ENCODE results near the gene OSER1. TPM values are rescaled to one million over a fixed set of nuclear protein-coding genes. Genes with fewer than 3 reads are reported as not detected.

The OSER1 gene
- total RNA-seq, 1 experiment from 2014 or later, result 34.8 TPM

DNA sequence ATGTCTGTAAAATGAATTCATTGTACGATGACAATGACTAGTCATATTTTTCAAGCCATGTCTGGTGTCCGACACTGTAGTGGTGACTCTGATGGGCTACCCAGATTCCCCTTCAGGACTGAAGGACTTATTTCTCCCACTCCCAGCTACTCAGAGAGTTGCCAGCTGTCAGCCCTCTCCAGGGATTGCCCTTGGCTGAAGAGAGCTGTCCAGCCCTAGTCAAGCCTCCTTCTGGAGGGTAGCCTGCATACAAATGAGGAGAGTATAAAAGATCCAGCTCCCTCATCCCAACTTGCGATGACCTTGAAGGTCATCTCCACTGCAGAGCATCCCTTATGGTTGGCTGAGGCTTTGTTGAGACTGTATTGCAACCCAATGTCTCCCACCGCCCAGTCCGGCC is 53.5 kb downstream of the OSER1 start:
- Histone ChIP-seq H3K4me1 (ENCODE audit: insufficient read depth, low read length) (peaks cover 8% of the 10 kb centered on the region), H3K79me2 (ENCODE audit: low read length) (no peaks in the 10 kb centered on the region), H3K9me3 (ENCODE audit: low read length) (no peaks in the 10 kb centered on the region), H4K20me1 (ENCODE audit: low read length) (no peaks in the 10 kb centered on the region), H3K4me2 (ENCODE audit: low read length) (no peak overlapping the region), H3K4me3 (ENCODE audit: low read length) (no peak overlapping the region), H3K36me3 (ENCODE audit: low read depth, low read length) (peaks cover 4% of the 10 kb centered on the region; the same call in 1 of the 2 replicates), H3K27ac (ENCODE audit: low read length) (no peak overlapping the region), H3F3A (ENCODE audit: low read length, unreplicated experiment) (no peaks in the 10 kb centered on the region), H2AFZ (ENCODE audit: low read length) (no peak overlapping the region), H3K9ac (ENCODE audit: low read length) (no peak overlapping the region), H3K9me2 (replicated peaks; ENCODE audit: low read length) (no peaks in the 10 kb centered on the region), H3K27me3 (ENCODE audit: low read length) (no peaks in the 10 kb centered on the region)
- no TSS peak for BruUV-seq (replicated peaks)
- ATAC-seq (no peak), DNase-seq (no peak)
- intact Hi-C loops (cut with micrococcal nuclease), result no loop called here
- no peak for TF ChIP-seq CTCF (conservative IDR thresholded peaks at IDR 0.05; ENCODE audit: low read depth, low read length)
- no peak for TF ChIP-seq EZH2 (IDR thresholded peaks at IDR 0.05; ENCODE audit: low read length, unreplicated experiment)
- ChIA-PET POLR2A (ENCODE audit: unreplicated experiment) (no interaction called here), CTCF (no interaction called here)

DNA sequence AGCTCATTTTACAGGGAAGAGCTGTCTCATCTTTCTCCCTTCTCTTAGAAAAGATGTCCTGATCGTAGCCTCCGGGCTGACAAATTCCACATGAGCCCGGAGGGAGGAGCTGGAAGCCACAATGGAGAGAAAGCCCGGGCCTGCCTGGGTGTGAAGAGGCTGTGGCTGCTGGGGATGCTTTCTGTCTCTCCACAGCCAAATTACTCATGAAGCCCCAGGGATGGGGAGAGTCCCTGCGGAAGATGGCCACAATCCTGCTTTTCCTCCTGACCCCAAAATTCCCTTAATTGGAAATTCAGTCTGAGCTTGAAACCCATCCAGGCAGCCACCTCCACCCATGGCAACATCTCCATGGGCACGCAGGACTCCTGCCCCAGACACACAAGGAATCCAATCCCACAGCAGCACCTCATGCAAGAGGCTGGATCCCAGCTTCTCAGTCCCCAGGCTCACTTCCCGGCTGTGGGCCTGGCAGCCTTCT is 56.0 kb downstream of the OSER1 start:
- CTCF ChIA-PET, result no interaction called here
- H2AFZ ChIP-seq (ENCODE audit: low read length), result no peak overlapping the region
- no peaks in the 10 kb centered on the region for H4K20me1 ChIP-seq (ENCODE audit: low read length)
- H3K4me3 ChIP-seq (ENCODE audit: low read length), result no peak overlapping the region
- no peaks in the 10 kb centered on the region for H3K27me3 ChIP-seq (ENCODE audit: low read length)
- H3K4me1 ChIP-seq (ENCODE audit: insufficient read depth, low read length), result peaks cover 19% of the 10 kb centered on the region
- intact Hi-C loops (cut with micrococcal nuclease), result no loop called here
- no peak overlapping the region for H3K4me2 ChIP-seq (ENCODE audit: low read length)
- no peak overlapping the region for H3K27ac ChIP-seq (ENCODE audit: low read length)
- DNase-seq, result no peak
- H3K79me2 ChIP-seq (ENCODE audit: low read length), result no peaks in the 10 kb centered on the region
- no peaks in the 10 kb centered on the region for H3F3A ChIP-seq (ENCODE audit: low read length, unreplicated experiment)
- no peak for TF ChIP-seq EZH2 (IDR thresholded peaks at IDR 0.05; ENCODE audit: low read length, unreplicated experiment)
- no peak for TF ChIP-seq EZH2phosphoT487 (IDR thresholded peaks at IDR 0.05; ENCODE audit: borderline replicate concordance, low read length)
- H3K9me2 ChIP-seq (replicated peaks; ENCODE audit: low read length), result no peaks in the 10 kb centered on the region
- no peak for ATAC-seq
- no peaks in the 10 kb centered on the region for H3K9me3 ChIP-seq (ENCODE audit: low read length)
- no peak overlapping the region for H3K9ac ChIP-seq (ENCODE audit: low read length)
- peaks cover 4% of the 10 kb centered on the region for H3K36me3 ChIP-seq (ENCODE audit: low read depth, low read length)
- POLR2A ChIA-PET (ENCODE audit: unreplicated experiment), result no interaction called here
- no TSS peak for BruUV-seq (replicated peaks)

DNA sequence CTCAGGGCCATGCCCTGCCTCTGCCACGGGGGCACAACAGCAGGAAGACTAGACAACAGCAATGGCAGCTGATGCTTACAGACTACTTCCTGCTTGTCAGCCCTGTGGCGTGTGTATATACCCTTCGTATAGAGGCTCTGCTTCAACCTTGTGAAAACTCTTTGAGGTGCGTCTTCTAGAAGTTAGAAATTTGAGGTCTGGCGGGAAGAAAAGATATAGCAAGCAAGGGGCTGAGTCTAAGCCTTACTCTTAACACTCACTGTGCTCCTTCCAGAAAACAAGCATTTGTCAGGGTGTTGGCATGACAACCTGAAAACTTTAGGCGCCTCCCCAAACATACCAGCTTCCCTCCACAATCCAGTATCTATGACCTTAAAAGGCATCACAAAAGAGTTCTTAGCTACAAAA is 56.9 kb downstream of the OSER1 start:
- H3K9ac ChIP-seq (ENCODE audit: low read length), result no peak overlapping the region
- no peak for ATAC-seq
- CTCF ChIA-PET, result no interaction called here

More for the DNA sequence above, 56.9 kb downstream of the OSER1 start:
- no peaks in the 10 kb centered on the region for H3K79me2 ChIP-seq (ENCODE audit: low read length)
- H3K4me2 ChIP-seq (ENCODE audit: low read length), result no peak overlapping the region
- no peak overlapping the region for H3K4me3 ChIP-seq (ENCODE audit: low read length)
- intact Hi-C loops (cut with micrococcal nuclease), result no loop called here
- BruUV-seq (replicated peaks), result no TSS peak
- peaks cover 4% of the 10 kb centered on the region for H3K36me3 ChIP-seq (ENCODE audit: low read depth, low read length)
- H3K27ac ChIP-seq (ENCODE audit: low read length), result no peak overlapping the region
- peak; percentile 26 for DNase-seq
- no peak overlapping the region for H2AFZ ChIP-seq (ENCODE audit: low read length)
- H3K4me1 ChIP-seq (ENCODE audit: insufficient read depth, low read length), result peaks cover 19% of the 10 kb centered on the region
- H3F3A ChIP-seq (ENCODE audit: low read length, unreplicated experiment), result no peaks in the 10 kb centered on the region
- H3K9me3 ChIP-seq (ENCODE audit: low read length), result no peaks in the 10 kb centered on the region
- no peaks in the 10 kb centered on the region for H3K27me3 ChIP-seq (ENCODE audit: low read length)
- no peaks in the 10 kb centered on the region for H4K20me1 ChIP-seq (ENCODE audit: low read length)
- POLR2A ChIA-PET (ENCODE audit: unreplicated experiment), result no interaction called here
- no peak for TF ChIP-seq CTCF (conservative IDR thresholded peaks at IDR 0.05; ENCODE audit: low read depth, low read length)
- TF ChIP-seq EZH2 (IDR thresholded peaks at IDR 0.05; ENCODE audit: low read length, unreplicated experiment), result no peak
- TF ChIP-seq EZH2phosphoT487 (IDR thresholded peaks at IDR 0.05; ENCODE audit: borderline replicate concordance, low read length), result no peak
- no peaks in the 10 kb centered on the region for H3K9me2 ChIP-seq (replicated peaks; ENCODE audit: low read length)
